ENCODE data around the gene YEATS2.

The YEATS2 gene

GRCh38 chr3:183837390-183837789, 139.8 kb downstream of the YEATS2 start:
- no peak for DNase-seq (ENCODE audit: low read depth)

- no peak for DNase-seq (ENCODE audit: low read depth)
These were observed 140.3 kb downstream of the YEATS2 start for GRCh38 chr3:183837894-183838293.

- no peak for DNase-seq (ENCODE audit: low read depth)
These were observed 142.2 kb downstream of the YEATS2 start for GRCh38 chr3:183839751-183840150.

- DNase-seq (ENCODE audit: low read depth): no peak
These were observed 147.0 kb downstream of the YEATS2 start for GRCh38 chr3:183844606-183845005.

GRCh38 chr3:183845090-183845489, 147.5 kb downstream of the YEATS2 start:
- DNase-seq (ENCODE audit: low read depth): no peak

- no peak for DNase-seq (ENCODE audit: low read depth)
These were observed 148.2 kb downstream of the YEATS2 start for GRCh38 chr3:183845608-183846288.

- DNase-seq (ENCODE audit: low read depth): no peak
These were observed 156.9 kb downstream of the YEATS2 start for GRCh38 chr3:183854318-183855035.

GRCh38 chr3:183857863-183858262, 160.3 kb downstream of the YEATS2 start:
- no peak for DNase-seq (ENCODE audit: low read depth)
